ENCODE data around the gene BICD2. TPM values are rescaled to one million over a fixed set of nuclear protein-coding genes. Genes with fewer than 3 reads are reported as not detected.

BICD2 gene
- total and polyA plus RNA-seq, 4 donors, result 8.9 to 37.2 (median 24.3) TPM

GRCh38 chr9:92723801-92724323 is 40.8 kb downstream of the BICD2 start:
- intact Hi-C loops (cut with DNase I), result no loop called here
- no peaks in the 10 kb centered on the region for H3K4me1 ChIP-seq (ENCODE audit: control insufficient read depth in 1 of 2, insufficient read depth in 2 of 2, low read length in 2 of 2)
- no peaks in the 10 kb centered on the region for H3K27me3 ChIP-seq (ENCODE audit: control insufficient read depth in 1 of 2, insufficient read depth in 2 of 2, low read length in 1 of 2)
- peak in 1 of 2 donors; percentile 46 for DNase-seq
- H3K27ac ChIP-seq (ENCODE audit: low read depth in 1 of 2, low read length in 2 of 2), result no peak overlapping the region
- no peaks in the 10 kb centered on the region for H3K9me3 ChIP-seq (ENCODE audit: control insufficient read depth, low read length)
- peaks cover 0 to 17% of the 10 kb centered on the region in 2 donors for H3K36me3 ChIP-seq (ENCODE audit: control insufficient read depth in 1 of 2, insufficient read depth in 2 of 2, low read length in 1 of 2)
- 58 to 67% methylated on average over 9 of the region's 9 CpGs for WGBS, 2 donors
- no peak for ATAC-seq (ENCODE audit: low FRiP score)
- H3K4me3 ChIP-seq (ENCODE audit: low read length in 2 of 2), result no peak overlapping the region

GRCh38 chr9:92723299-92723625 is 41.4 kb downstream of the BICD2 start:
- Histone ChIP-seq H3K9me3 (ENCODE audit: control insufficient read depth, low read length) (no peaks in the 10 kb centered on the region), H3K36me3 (ENCODE audit: control insufficient read depth in 1 of 2, insufficient read depth in 2 of 2, low read length in 1 of 2) (peaks cover 0 to 17% of the 10 kb centered on the region in 2 donors), H3K27me3 (ENCODE audit: control insufficient read depth in 1 of 2, insufficient read depth in 2 of 2, low read length in 1 of 2) (no peaks in the 10 kb centered on the region), H3K4me1 (ENCODE audit: control insufficient read depth in 1 of 2, insufficient read depth in 2 of 2, low read length in 2 of 2) (no peaks in the 10 kb centered on the region), H3K27ac (ENCODE audit: low read depth in 1 of 2, low read length in 2 of 2) (no peak overlapping the region), H3K4me3 (ENCODE audit: low read length in 2 of 2) (no peak overlapping the region)
- intact Hi-C loops (cut with DNase I), result no loop called here
- DNase-seq (no peak), ATAC-seq (ENCODE audit: low FRiP score) (no peak)
- 51 to 61% methylated on average over 3 of the region's 3 CpGs for WGBS, 2 donors

GRCh38 chr9:92722386-92723298 is 42.0 kb downstream of the BICD2 start:
- Histone ChIP-seq H3K27ac (ENCODE audit: low read depth in 1 of 2, low read length in 2 of 2) (no peak overlapping the region), H3K4me1 (ENCODE audit: control insufficient read depth in 1 of 2, insufficient read depth in 2 of 2, low read length in 2 of 2) (no peaks in the 10 kb centered on the region), H3K27me3 (ENCODE audit: control insufficient read depth in 1 of 2, insufficient read depth in 2 of 2, low read length in 1 of 2) (no peaks in the 10 kb centered on the region), H3K36me3 (ENCODE audit: control insufficient read depth in 1 of 2, insufficient read depth in 2 of 2, low read length in 1 of 2) (peaks cover 0 to 17% of the 10 kb centered on the region in 2 donors), H3K9me3 (ENCODE audit: control insufficient read depth, low read length) (no peaks in the 10 kb centered on the region), H3K4me3 (ENCODE audit: low read length in 2 of 2) (no peak overlapping the region)
- ATAC-seq (ENCODE audit: low FRiP score) (no peak), DNase-seq (peak in 1 of 2 donors; percentile 66)
- intact Hi-C loops (cut with DNase I), result no loop called here
- 82 to 83% methylated on average over 16 of the region's 16 CpGs for WGBS, 2 donors

- Histone ChIP-seq H3K9me3 (ENCODE audit: control insufficient read depth, low read length) (no peaks in the 10 kb centered on the region), H3K27me3 (ENCODE audit: control insufficient read depth in 1 of 2, insufficient read depth in 2 of 2, low read length in 1 of 2) (no peaks in the 10 kb centered on the region), H3K4me1 (ENCODE audit: control insufficient read depth in 1 of 2, insufficient read depth in 2 of 2, low read length in 2 of 2) (no peaks in the 10 kb centered on the region), H3K27ac (ENCODE audit: low read depth in 1 of 2, low read length in 2 of 2) (no peak overlapping the region), H3K4me3 (ENCODE audit: low read length in 2 of 2) (no peak overlapping the region), H3K36me3 (ENCODE audit: control insufficient read depth in 1 of 2, insufficient read depth in 2 of 2, low read length in 1 of 2) (peaks cover 0 to 17% of the 10 kb centered on the region in 2 donors)
- 85% methylated on average over 7 of the region's 7 CpGs for WGBS, 2 donors
- intact Hi-C loops (cut with DNase I), result no loop called here
- no peak for ATAC-seq (ENCODE audit: low FRiP score)
- peak in 1 of 2 donors; percentile 30 for DNase-seq
Observed at GRCh38 chr9:92721548-92721947, 43.1 kb downstream of the BICD2 start.

GRCh38 chr9:92720807-92721535 is 43.7 kb downstream of the BICD2 start:
- Histone ChIP-seq H3K9me3 (ENCODE audit: control insufficient read depth, low read length) (no peaks in the 10 kb centered on the region), H3K27ac (ENCODE audit: low read depth in 1 of 2, low read length in 2 of 2) (no peak overlapping the region), H3K36me3 (ENCODE audit: control insufficient read depth in 1 of 2, insufficient read depth in 2 of 2, low read length in 1 of 2) (peaks cover 0 to 17% of the 10 kb centered on the region in 2 donors), H3K27me3 (ENCODE audit: control insufficient read depth in 1 of 2, insufficient read depth in 2 of 2, low read length in 1 of 2) (no peaks in the 10 kb centered on the region), H3K4me3 (ENCODE audit: low read length in 2 of 2) (no peak overlapping the region), H3K4me1 (ENCODE audit: control insufficient read depth in 1 of 2, insufficient read depth in 2 of 2, low read length in 2 of 2) (no peaks in the 10 kb centered on the region)
- DNase-seq, result peak in 1 of 2 donors; percentile 28
- ATAC-seq (ENCODE audit: low FRiP score), result no peak
- WGBS, 2 donors, result 70 to 77% methylated on average over 8 of the region's 8 CpGs
- intact Hi-C loops (cut with DNase I), result no loop called here

- peaks cover 0 to 19% of the 10 kb centered on the region in 2 donors for H3K36me3 ChIP-seq (ENCODE audit: control insufficient read depth in 1 of 2, insufficient read depth in 2 of 2, low read length in 1 of 2)
- intact Hi-C loops (cut with DNase I), result no loop called here
- H3K4me3 ChIP-seq (ENCODE audit: low read length in 2 of 2), result no peak overlapping the region
- H3K27ac ChIP-seq (ENCODE audit: low read depth in 1 of 2, low read length in 2 of 2), result no peak overlapping the region
- no peaks in the 10 kb centered on the region for H3K4me1 ChIP-seq (ENCODE audit: control insufficient read depth in 1 of 2, insufficient read depth in 2 of 2, low read length in 2 of 2)
- ATAC-seq (ENCODE audit: low FRiP score), result no peak
- 94 to 96% methylated on average over 24 of the region's 24 CpGs for WGBS, 2 donors
- H3K9me3 ChIP-seq (ENCODE audit: control insufficient read depth, low read length), result no peaks in the 10 kb centered on the region
- no peak for DNase-seq
- H3K27me3 ChIP-seq (ENCODE audit: control insufficient read depth in 1 of 2, insufficient read depth in 2 of 2, low read length in 1 of 2), result no peaks in the 10 kb centered on the region
Observed at GRCh38 chr9:92720209-92720765, 44.3 kb downstream of the BICD2 start.

GRCh38 chr9:92719028-92719647 is 45.5 kb downstream of the BICD2 start:
- H3K4me3 ChIP-seq (ENCODE audit: low read length in 2 of 2), result no peak overlapping the region

More at GRCh38 chr9:92719028-92719647, 45.5 kb downstream of the BICD2 start:
- 91 to 92% methylated on average over 34 of the region's 34 CpGs for WGBS, 2 donors
- Histone ChIP-seq H3K27ac (ENCODE audit: low read depth in 1 of 2, low read length in 2 of 2) (no peak overlapping the region), H3K36me3 (ENCODE audit: control insufficient read depth in 1 of 2, insufficient read depth in 2 of 2, low read length in 1 of 2) (peaks cover 0 to 22% of the 10 kb centered on the region in 2 donors), H3K4me1 (ENCODE audit: control insufficient read depth in 1 of 2, insufficient read depth in 2 of 2, low read length in 2 of 2) (no peaks in the 10 kb centered on the region), H3K27me3 (ENCODE audit: control insufficient read depth in 1 of 2, insufficient read depth in 2 of 2, low read length in 1 of 2) (no peaks in the 10 kb centered on the region), H3K9me3 (ENCODE audit: control insufficient read depth, low read length) (no peaks in the 10 kb centered on the region)
- ATAC-seq (ENCODE audit: low FRiP score), result no peak
- DNase-seq, result peak in 1 of 2 donors; percentile 51
- intact Hi-C loops (cut with DNase I), result no loop called here
